ENCODE measurements around the gene PACRG.
"Not testable (repeated sequence)": the region's sequence is repeated elsewhere in the genome, so short reads cannot be mapped to it uniquely, and the experiment has no call there.

PACRG gene

GRCh38 chr6:162970246-162970645 lies 242.5 kb downstream of the PACRG start:
- no peak for DNase-seq
- TF ChIP-seq POLR2A (IDR thresholded peaks at IDR 0.05; ENCODE audit: low read length) (no peak), GATA1 (IDR thresholded peaks at IDR 0.05; ENCODE audit: low read depth, low read length) (no peak)

- DNase-seq, result no peak
- no peak for TF ChIP-seq GATA1 (IDR thresholded peaks at IDR 0.05; ENCODE audit: low read depth, low read length)
- no peak for TF ChIP-seq POLR2A (IDR thresholded peaks at IDR 0.05; ENCODE audit: low read length)
Observed at GRCh38 chr6:162971356-162971755, 243.6 kb downstream of the PACRG start.

GRCh38 chr6:162973151-162973872 lies 245.5 kb downstream of the PACRG start:
- TF ChIP-seq GATA1 (IDR thresholded peaks at IDR 0.05; ENCODE audit: low read depth, low read length) (no peak), POLR2A (IDR thresholded peaks at IDR 0.05; ENCODE audit: low read length) (no peak)
- no peak for DNase-seq

- no peak for DNase-seq
- no peak for TF ChIP-seq GATA1 (IDR thresholded peaks at IDR 0.05; ENCODE audit: low read depth, low read length)
- no peak for TF ChIP-seq POLR2A (IDR thresholded peaks at IDR 0.05; ENCODE audit: low read length)
Observed at GRCh38 chr6:162973980-162974379, 246.2 kb downstream of the PACRG start.

- no peak for DNase-seq
- no peak for TF ChIP-seq GATA1 (IDR thresholded peaks at IDR 0.05; ENCODE audit: low read depth, low read length)
- TF ChIP-seq POLR2A (IDR thresholded peaks at IDR 0.05; ENCODE audit: low read length), result no peak
Observed at GRCh38 chr6:162974685-162975084, 246.9 kb downstream of the PACRG start.

- DNase-seq, result no peak
- no peak for TF ChIP-seq GATA1 (IDR thresholded peaks at IDR 0.05; ENCODE audit: low read depth, low read length)
- TF ChIP-seq POLR2A (IDR thresholded peaks at IDR 0.05; ENCODE audit: low read length), result no peak
Observed at GRCh38 chr6:162976141-162976540, 248.4 kb downstream of the PACRG start.

GRCh38 chr6:162983234-162983633 lies 255.5 kb downstream of the PACRG start:
- not testable (repeated sequence) for DNase-seq

GRCh38 chr6:162998777-162999176 lies 271.0 kb downstream of the PACRG start:
- no peak for DNase-seq

GRCh38 chr6:162999575-163000285 lies 272.0 kb downstream of the PACRG start:
- TF ChIP-seq GATA1 (IDR thresholded peaks at IDR 0.05; ENCODE audit: low read depth, low read length) (no peak), POLR2A (IDR thresholded peaks at IDR 0.05; ENCODE audit: low read length) (no peak)
- no peak for DNase-seq

More at GRCh38 chr6:162998777-162999176, 271.0 kb downstream of the PACRG start:
- no peak for TF ChIP-seq GATA1 (IDR thresholded peaks at IDR 0.05; ENCODE audit: low read depth, low read length)
- no peak for TF ChIP-seq POLR2A (IDR thresholded peaks at IDR 0.05; ENCODE audit: low read length)

- TF ChIP-seq POLR2A (IDR thresholded peaks at IDR 0.05; ENCODE audit: low read length), result no peak
- no peak for TF ChIP-seq GATA1 (IDR thresholded peaks at IDR 0.05; ENCODE audit: low read depth, low read length)
- DNase-seq, result no peak
Observed at GRCh38 chr6:163001330-163001729, 273.6 kb downstream of the PACRG start.

GRCh38 chr6:163008186-163008585 lies 280.4 kb downstream of the PACRG start:
- TF ChIP-seq POLR2A (IDR thresholded peaks at IDR 0.05; ENCODE audit: low read length), result no peak
- TF ChIP-seq GATA1 (IDR thresholded peaks at IDR 0.05; ENCODE audit: low read depth, low read length), result no peak

GRCh38 chr6:163008626-163009025 lies 280.9 kb downstream of the PACRG start:
- TF ChIP-seq POLR2A (IDR thresholded peaks at IDR 0.05; ENCODE audit: low read length) (no peak), GATA1 (IDR thresholded peaks at IDR 0.05; ENCODE audit: low read depth, low read length) (no peak)
- DNase-seq, result no peak

More at GRCh38 chr6:163008186-163008585, 280.4 kb downstream of the PACRG start:
- no peak for DNase-seq

GRCh38 chr6:163010145-163010544 lies 282.4 kb downstream of the PACRG start:
- DNase-seq, result no peak
- TF ChIP-seq GATA1 (IDR thresholded peaks at IDR 0.05; ENCODE audit: low read depth, low read length) (no peak), POLR2A (IDR thresholded peaks at IDR 0.05; ENCODE audit: low read length) (no peak)

GRCh38 chr6:163014736-163015135 lies 287.0 kb downstream of the PACRG start:
- DNase-seq, result no peak
- TF ChIP-seq POLR2A (IDR thresholded peaks at IDR 0.05; ENCODE audit: low read length) (no peak), GATA1 (IDR thresholded peaks at IDR 0.05; ENCODE audit: low read depth, low read length) (no peak)

- no peak for DNase-seq
- no peak for TF ChIP-seq POLR2A (IDR thresholded peaks at IDR 0.05; ENCODE audit: low read length)
- no peak for TF ChIP-seq GATA1 (IDR thresholded peaks at IDR 0.05; ENCODE audit: low read depth, low read length)
Observed at GRCh38 chr6:163017801-163018200, 290.0 kb downstream of the PACRG start.
